Endodermal cell (in vitro differentiated cells): ENCODE results near the gene NT5C3B. TPM values are rescaled to one million over a fixed set of nuclear protein-coding genes. Genes with fewer than 3 reads are reported as not detected.
"Not testable (repeated sequence)": the region's sequence is repeated elsewhere in the genome, so short reads cannot be mapped to it uniquely, and the experiment has no call there.

ENCODE experiments used
- DNase-seq: peaks from one replicate; pipeline ENCODE4 v3.0.0-alpha.2; 2017
- H3K27ac ChIP-seq: 2 replicates; pipeline ENCODE4 v1.5.1; 2013; ENCODE audit warnings: mild to moderate bottlenecking, low read depth, low read length, moderate library complexity
- H3K27me3 ChIP-seq: 2 replicates; pipeline ENCODE4 v1.6.1; 2013; ENCODE audit warnings: mild to moderate bottlenecking, low read length, moderate library complexity; ENCODE audit not compliant: insufficient read depth, control insufficient read depth, poor library complexity, severe bottlenecking
- H3K36me3 ChIP-seq: 2 replicates; pipeline ENCODE4 v1.7.0; 2013; ENCODE audit warnings: mild to moderate bottlenecking, low read length, moderate library complexity; ENCODE audit not compliant: control insufficient read depth, insufficient read depth
- H3K4me1 ChIP-seq: one replicate; pipeline ENCODE4 v1.7.0; 2013; ENCODE audit warnings: low read length; ENCODE audit not compliant: control insufficient read depth, insufficient read depth
- H3K4me3 ChIP-seq: 2 replicates; pipeline ENCODE4 v1.5.1; 2013; ENCODE audit warnings: mild to moderate bottlenecking, low read length, moderate library complexity
- H3K9ac ChIP-seq: 2 replicates; pipeline ENCODE4 v1.6.1; 2013; ENCODE audit warnings: mild to moderate bottlenecking, low read length, moderate library complexity; ENCODE audit not compliant: poor library complexity, severe bottlenecking; ENCODE audit errors: extremely low read depth
- H3K9me3 ChIP-seq: 2 replicates; pipeline ENCODE4 v1.6.1; 2013; ENCODE audit warnings: mild to moderate bottlenecking, low read length, moderate library complexity; ENCODE audit not compliant: control insufficient read depth
- H3K27ac Mint-ChIP-seq: 2 replicates; pipeline ENCODE4 v1.8.0; 2020; ENCODE audit warnings: mixed read lengths
- H3K27me3 Mint-ChIP-seq: 2 replicates; pipeline ENCODE4 v1.8.0; 2021; ENCODE audit warnings: mild to moderate bottlenecking, mixed read lengths; ENCODE audit not compliant: insufficient read depth
- H3K36me3 Mint-ChIP-seq: 2 replicates; pipeline ENCODE4 v1.8.0; 2020; ENCODE audit warnings: low read depth, mixed read lengths
- H3K4me1 Mint-ChIP-seq: 2 replicates; pipeline ENCODE4 v1.8.0; 2020; ENCODE audit warnings: mixed read lengths
- H3K4me3 Mint-ChIP-seq: 2 replicates; pipeline ENCODE4 v1.8.0; 2020; ENCODE audit warnings: mild to moderate bottlenecking, moderate library complexity, mixed read lengths
- H3K9me3 Mint-ChIP-seq: 2 replicates; pipeline ENCODE4 v1.8.0; 2020; ENCODE audit warnings: mild to moderate bottlenecking, mixed read lengths
- WGBS, 2 experiments: methylation state at CpG; one replicate each; pipeline versions ENCODE4 v1.1.5 to v1.1.7; 2013; ENCODE audit warnings: missing lambda C conversion rate in 2 of 2, mixed read lengths in 1 of 2; ENCODE audit not compliant: insufficient coverage in 1 of 2, insufficient read length in 1 of 2; 5-methylcytosine and 5-hydroxymethylcytosine counted together
- total RNA-seq, 2 donors: library from RNA; stranded (reverse); fragmentation: NEBNext Ultra II Directional in 1 of 2; extraction: Animal tissue kit (Norgen Biotek cat#: 25700) in 1 of 2; gene quantifications; 2 replicates in 1 of 2; 3 replicates in 1 of 2; pipeline ENCODE4 v1.2.1, GENCODE V29; 2021
- TF ChIP-seq, protein P1 (sequence below): fragments of 200-600 bp; sonication (generic); conservative IDR thresholded peaks from 2 replicates; pipeline ENCODE4 v1.5.0; 2021; ENCODE audit warnings: antibody characterized with exemption, mild to moderate bottlenecking

NT5C3B gene
- total RNA-seq, 2 donors from 2014 or later, result 65.2 to 79.5 TPM

DNA sequence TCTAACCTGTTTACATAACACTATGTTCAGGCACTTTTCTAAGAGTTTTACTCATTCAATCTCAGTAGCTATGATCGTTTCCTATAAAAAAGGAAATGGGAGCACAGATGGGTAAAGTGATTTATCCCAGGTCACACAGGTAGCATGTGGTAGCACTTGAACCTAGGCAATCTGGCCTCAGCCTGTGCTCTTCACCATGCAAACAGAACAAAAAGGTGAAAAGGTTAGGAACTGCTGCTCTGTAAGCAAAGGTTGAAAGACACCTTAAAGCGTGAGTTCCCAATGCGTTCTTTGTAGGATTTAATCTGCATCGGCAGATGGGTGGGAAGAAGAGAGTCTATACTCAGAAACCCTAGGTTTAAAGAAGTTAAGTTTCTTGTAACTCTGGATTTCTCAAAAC is 44.1 kb upstream of the NT5C3B start:
- DNase-seq, result no peak
- no peaks in the 10 kb centered on the region for H3K27me3 ChIP-seq
- Mint-ChIP-seq H3K4me1 (no peaks in the 10 kb centered on the region), H3K27ac (no peak overlapping the region), H3K4me3 (no peak overlapping the region), H3K27me3 (no peaks in the 10 kb centered on the region), H3K36me3 (peaks cover 83% of the 10 kb centered on the region), H3K9me3 (peaks cover 18% of the 10 kb centered on the region)
- H3K4me1 ChIP-seq, result no peaks in the 10 kb centered on the region
- TF ChIP-seq, protein P1, sequence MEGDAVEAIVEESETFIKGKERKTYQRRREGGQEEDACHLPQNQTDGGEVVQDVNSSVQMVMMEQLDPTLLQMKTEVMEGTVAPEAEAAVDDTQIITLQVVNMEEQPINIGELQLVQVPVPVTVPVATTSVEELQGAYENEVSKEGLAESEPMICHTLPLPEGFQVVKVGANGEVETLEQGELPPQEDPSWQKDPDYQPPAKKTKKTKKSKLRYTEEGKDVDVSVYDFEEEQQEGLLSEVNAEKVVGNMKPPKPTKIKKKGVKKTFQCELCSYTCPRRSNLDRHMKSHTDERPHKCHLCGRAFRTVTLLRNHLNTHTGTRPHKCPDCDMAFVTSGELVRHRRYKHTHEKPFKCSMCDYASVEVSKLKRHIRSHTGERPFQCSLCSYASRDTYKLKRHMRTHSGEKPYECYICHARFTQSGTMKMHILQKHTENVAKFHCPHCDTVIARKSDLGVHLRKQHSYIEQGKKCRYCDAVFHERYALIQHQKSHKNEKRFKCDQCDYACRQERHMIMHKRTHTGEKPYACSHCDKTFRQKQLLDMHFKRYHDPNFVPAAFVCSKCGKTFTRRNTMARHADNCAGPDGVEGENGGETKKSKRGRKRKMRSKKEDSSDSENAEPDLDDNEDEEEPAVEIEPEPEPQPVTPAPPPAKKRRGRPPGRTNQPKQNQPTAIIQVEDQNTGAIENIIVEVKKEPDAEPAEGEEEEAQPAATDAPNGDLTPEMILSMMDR, result no peak
- H3K4me3 ChIP-seq, result no peak overlapping the region
- H3K27ac ChIP-seq, result no peak overlapping the region
- peaks cover 11% of the 10 kb centered on the region for H3K9me3 ChIP-seq
- peaks cover 69% of the 10 kb centered on the region for H3K36me3 ChIP-seq
- no peak overlapping the region for H3K9ac ChIP-seq
- WGBS, 2 experiments, result 97 to 100% methylated on average over 2 to 4 of the region's 4 CpGs

DNA sequence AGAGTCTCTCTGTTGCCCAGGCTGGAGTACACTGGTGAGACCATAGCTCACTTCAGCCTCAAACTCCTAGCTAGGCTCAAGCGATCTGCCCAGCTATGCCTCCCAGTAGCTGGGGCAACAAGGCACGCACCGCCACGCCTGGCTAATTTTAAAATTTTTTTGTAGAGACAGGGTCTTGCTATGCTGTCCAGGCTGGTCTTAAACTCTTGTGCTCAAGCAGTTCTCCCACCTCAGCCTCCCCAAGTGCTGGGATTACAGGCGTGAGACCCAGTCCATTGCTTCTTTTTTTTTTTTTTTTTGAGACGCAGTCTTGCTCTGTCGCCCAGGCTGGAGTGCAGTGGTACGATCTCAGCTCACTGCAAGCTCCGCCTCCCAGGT is 38.2 kb upstream of the NT5C3B start:
- Histone ChIP-seq H3K36me3 (peaks cover 76% of the 10 kb centered on the region), H3K9me3 (peaks cover 14% of the 10 kb centered on the region)
- H3K27me3 Mint-ChIP-seq, H3K27me3 ChIP-seq, DNase-seq, H3K9ac ChIP-seq, H3K27ac ChIP-seq, H3K4me1 ChIP-seq, H3K4me3 ChIP-seq, H3K4me3 Mint-ChIP-seq, H3K27ac Mint-ChIP-seq, H3K4me1 Mint-ChIP-seq: not testable (repeated sequence)
- peaks cover 91% of the 10 kb centered on the region for H3K36me3 Mint-ChIP-seq
- H3K9me3 Mint-ChIP-seq, result peaks cover 23% of the 10 kb centered on the region
- 94 to 96% methylated on average over 5 to 7 of the region's 9 CpGs for WGBS, 2 experiments

DNA sequence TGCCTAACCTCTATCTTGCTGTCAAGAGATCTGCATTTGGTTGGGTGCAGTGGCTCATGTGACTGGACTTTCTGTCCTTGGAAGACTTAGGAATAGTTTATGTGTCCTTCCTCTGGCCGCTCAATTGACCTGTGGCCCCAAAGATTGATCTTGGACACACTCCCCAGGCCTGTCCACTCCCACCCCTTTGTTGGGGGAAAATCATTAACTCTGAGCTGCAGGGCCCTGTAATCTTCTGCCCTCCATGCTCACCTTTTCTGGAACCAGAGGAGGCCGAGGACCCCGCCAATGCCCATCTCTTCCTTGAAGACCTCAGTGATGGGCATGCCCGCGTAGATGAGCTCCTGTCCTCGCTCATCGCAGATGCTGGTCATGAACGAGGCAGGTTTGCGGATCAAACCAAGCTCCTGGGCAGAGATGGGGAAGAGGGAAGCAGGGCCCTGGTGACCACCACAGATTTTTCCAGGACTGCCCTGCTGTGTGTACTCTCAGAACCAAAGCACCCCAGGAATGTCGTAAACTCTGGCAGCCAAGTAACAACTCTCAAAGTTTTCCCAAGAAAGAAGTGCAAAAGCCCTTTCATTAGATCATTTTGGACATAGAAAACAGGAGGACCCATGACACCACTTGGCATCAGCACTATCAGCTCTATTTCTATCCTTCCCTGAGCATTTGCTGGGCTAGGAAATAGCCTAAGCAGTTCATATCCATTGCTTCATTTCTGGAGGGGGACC is 37.7 kb upstream of the NT5C3B start:
- TF ChIP-seq, protein P1, result no peak
- Histone ChIP-seq H3K4me1 (peaks cover 5% of the 10 kb centered on the region), H3K4me3 (no peak overlapping the region), H3K27ac (no peak overlapping the region), H3K9me3 (peaks cover 14% of the 10 kb centered on the region), H3K27me3 (no peaks in the 10 kb centered on the region), H3K36me3 (peaks cover 77% of the 10 kb centered on the region), H3K9ac (no peak overlapping the region)
- no peak for DNase-seq
- H3K36me3 Mint-ChIP-seq, result peaks cover 93% of the 10 kb centered on the region
- no peak overlapping the region for H3K27ac Mint-ChIP-seq
- H3K4me3 Mint-ChIP-seq, result no peak overlapping the region
- peaks cover 23% of the 10 kb centered on the region for H3K9me3 Mint-ChIP-seq
- peaks cover 2% of the 10 kb centered on the region for H3K4me1 Mint-ChIP-seq
- WGBS, 2 experiments, result 97% methylated on average over 8 to 10 of the region's 10 CpGs
- H3K27me3 Mint-ChIP-seq, result no peaks in the 10 kb centered on the region
